H1 (cell line): Measurements from ENCODE around the gene GGT7. TPM values are rescaled to one million over a fixed set of nuclear protein-coding genes. Genes with fewer than 3 reads are reported as not detected.

Source experiments
- ASH2L ChIP-seq: fragments of 200-600, 300-600 bp; sonication (generic); IDR thresholded peaks from one replicate; pipeline ENCODE4 v1.7.1; 2017; ENCODE audit warnings: low read length
- ATF3 ChIP-seq: IDR thresholded peaks from 2 replicates; pipeline ENCODE4 v1.6.1; 2011; ENCODE audit warnings: low read depth, mild to moderate bottlenecking, low read length; ENCODE audit not compliant: insufficient read depth
- CHD2 ChIP-seq: IDR thresholded peaks from 2 replicates; pipeline ENCODE4 v1.6.1; 2012; ENCODE audit warnings: low read length, improper control_type of control experiment
- GABPA ChIP-seq: IDR thresholded peaks from 2 replicates; pipeline ENCODE4 v1.6.1; 2011; ENCODE audit warnings: mild to moderate bottlenecking, low read length, moderate library complexity, borderline replicate concordance; ENCODE audit not compliant: insufficient read depth
- HDAC2 ChIP-seq, 2 experiments: fragments of 300-600 bp in 1 of 2; sonication (generic) in 1 of 2; IDR thresholded peaks; 2 replicates each; pipeline ENCODE4 v1.6.1; 2011 to 2012; ENCODE audit warnings: low read depth in 2 of 2, low read length in 2 of 2, mild to moderate bottlenecking in 2 of 2, moderate library complexity in 2 of 2, borderline replicate concordance in 1 of 2, inconsistent platforms in 1 of 2
- HDAC6 ChIP-seq: IDR thresholded peaks from one replicate; pipeline ENCODE4 v1.7.1; 2012; ENCODE audit warnings: low read depth, mild to moderate bottlenecking, inconsistent platforms, low read length, moderate library complexity
- MAFK ChIP-seq: IDR thresholded peaks from 2 replicates; pipeline ENCODE4 v1.6.1; 2012; ENCODE audit warnings: low read depth, mild to moderate bottlenecking, improper control_type of control experiment, low read length
- NANOG ChIP-seq: IDR thresholded peaks from 2 replicates; pipeline ENCODE4 v1.6.1; 2011; ENCODE audit warnings: low read length, low read depth, mild to moderate bottlenecking, inconsistent platforms; ENCODE audit not compliant: insufficient read depth, poor library complexity, severe bottlenecking
- POLR2AphosphoS5 ChIP-seq: IDR thresholded peaks from 2 replicates; pipeline ENCODE4 v1.6.1; 2011; ENCODE audit warnings: low read depth, low read length
- RAD21 ChIP-seq, 2 experiments: IDR thresholded peaks in 1 of 2; conservative IDR thresholded peaks in 1 of 2; 2 replicates each; pipeline ENCODE4 v1.6.1; 2011; ENCODE audit warnings: low read depth in 2 of 2, low read length in 2 of 2, improper control_type of control experiment in 1 of 2, inconsistent platforms in 1 of 2, mild to moderate bottlenecking in 1 of 2, moderate library complexity in 1 of 2
- RBBP5 ChIP-seq: IDR thresholded peaks from 2 replicates; pipeline ENCODE4 v1.7.1; 2012; ENCODE audit warnings: low read depth, mild to moderate bottlenecking, inconsistent platforms, low read length, moderate library complexity, borderline replicate concordance
- RFX5 ChIP-seq: IDR thresholded peaks from 2 replicates; pipeline ENCODE4 v1.6.1; 2011; ENCODE audit warnings: low read depth, low read length, improper control_type of control experiment, borderline replicate concordance
- RXRA ChIP-seq: IDR thresholded peaks from 2 replicates; pipeline ENCODE4 v1.6.1; 2011; ENCODE audit warnings: low read depth, mild to moderate bottlenecking, low read length, moderate library complexity; ENCODE audit not compliant: insufficient read depth
- SIN3A ChIP-seq, 2 experiments: IDR thresholded peaks in 1 of 2; conservative IDR thresholded peaks in 1 of 2; 2 replicates each; pipeline ENCODE4 v1.6.1; 2011 to 2012; ENCODE audit warnings: low read length in 2 of 2, improper control_type of control experiment in 1 of 2, low read depth in 1 of 2, mild to moderate bottlenecking in 1 of 2
- SIX5 ChIP-seq: IDR thresholded peaks from 2 replicates; pipeline ENCODE4 v1.6.1; 2011; ENCODE audit warnings: mild to moderate bottlenecking, low read depth, low read length
- TBP ChIP-seq: IDR thresholded peaks from 2 replicates; pipeline ENCODE4 v1.6.1; 2011; ENCODE audit warnings: low read depth, low read length, improper control_type of control experiment
- polyA plus RNA-seq, 7 experiments: library from polyadenylated mRNA; depleted of rRNA in 3 of 7; stranded (reverse) in 5 of 7; unstranded in 2 of 7; fragments of >200 nt in 5 of 7; fragments of 200-250 nt in 2 of 7; gene quantifications; 1 replicate in 5 of 7; 2 replicates in 1 of 7; 4 replicates in 1 of 7; pipeline versions ENCODE4 v1.2.1 to v1.2.3, GENCODE V29; 2011 to 2013; ENCODE audit warnings: missing spikeins in 2 of 7, mixed read lengths in 2 of 7
- total RNA-seq: library from RNA; stranded (reverse); fragmentation: NEBNext Ultra II Directional; extraction: Animal tissue kit (Norgen Biotek cat#: 25700); gene quantifications from 2 replicates; pipeline ENCODE4 v1.2.1, GENCODE V29; 2021
- TF ChIP-seq, protein P1 (sequence below), 3 experiments: IDR thresholded peaks; 1 replicate in 2 of 3; 2 replicates in 1 of 3; pipeline versions ENCODE4 v1.5.1 to v1.6.1; 2011; ENCODE audit warnings: low read length in 3 of 3, mild to moderate bottlenecking in 3 of 3, inconsistent platforms in 2 of 3, low read depth in 1 of 3, moderate library complexity in 1 of 3; ENCODE audit not compliant: insufficient read depth in 1 of 3; ENCODE audit errors: control extremely low read depth in 1 of 3

GGT7 gene
- total and polyA plus RNA-seq, 2 of the 8 experiments (the other 6 are each of a cell fraction or from before 2014, with no cell fraction given) = 20.2 to 25.5 TPM

DNA sequence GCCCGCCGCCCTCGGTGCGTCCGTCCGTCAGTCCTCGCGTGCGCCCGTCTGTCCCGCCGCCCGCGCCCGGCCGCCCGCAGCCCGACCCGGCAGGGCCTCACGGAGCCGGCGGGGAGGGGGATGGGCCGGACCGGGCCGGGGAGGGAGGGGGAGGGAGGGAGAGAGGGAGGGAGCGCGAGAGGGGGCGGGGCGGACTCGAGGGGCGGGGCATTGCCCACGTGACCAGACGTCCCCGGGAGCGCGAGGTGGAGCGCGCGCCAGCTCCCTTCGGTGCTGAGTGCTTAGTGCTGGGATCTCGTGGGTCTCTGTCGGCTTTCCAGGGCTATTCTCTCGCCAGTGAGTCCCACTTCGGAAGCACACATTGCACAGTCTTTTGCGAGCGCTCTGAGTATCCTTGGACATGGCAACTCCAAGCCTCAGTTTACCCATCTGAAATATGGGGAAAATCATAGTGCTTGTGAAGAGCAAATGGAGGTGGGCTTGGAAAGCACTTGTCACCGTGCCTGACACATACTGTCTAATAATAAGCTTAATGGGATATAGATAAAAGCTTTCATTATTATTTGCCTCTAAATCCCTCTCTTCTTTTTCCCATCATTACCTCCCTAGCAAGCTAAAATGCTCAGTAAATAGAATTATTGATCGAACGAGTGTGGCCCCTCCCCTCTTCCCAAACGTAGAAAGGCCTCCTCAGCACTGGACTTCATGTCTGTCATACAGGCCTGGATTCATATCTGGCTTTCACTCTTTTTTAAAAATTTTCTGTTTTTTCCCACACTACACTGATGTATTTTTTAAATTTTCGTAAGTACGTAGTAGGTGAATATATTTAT lies 46.9 kb downstream of the GGT7 start, which contains the start of gene NCOA6 (continued):
- peak in 1 of 2 experiments; percentile 55; a peak in 1 of 4 replicates for TF ChIP-seq HDAC2 (IDR thresholded peaks at IDR 0.05; ENCODE audit: borderline replicate concordance in 1 of 2, low read depth in 2 of 2, low read length in 2 of 2)
- TF ChIP-seq HDAC6 = no peak
- TF ChIP-seq RXRA = no peak
- no peak for TF ChIP-seq POLR2AphosphoS5
- no peak for TF ChIP-seq SIX5
- TF ChIP-seq NANOG = no peak
- TF ChIP-seq TBP = no peak
- no peak for TF ChIP-seq RAD21 (IDR thresholded peaks at IDR 0.05 in 1 of 2, conservative IDR thresholded peaks at IDR 0.05 in 1 of 2; ENCODE audit: low read depth in 2 of 2, low read length in 2 of 2)
- 0 out of 4 replicates have a peak, but pooled peaks of 1 of the 2 experiments have one; percentile 24 for TF ChIP-seq SIN3A (conservative IDR thresholded peaks at IDR 0.05 in 1 of 2, IDR thresholded peaks at IDR 0.05 in 1 of 2; ENCODE audit: low read depth in 1 of 2, low read length in 2 of 2)
- TF ChIP-seq, protein P1, sequence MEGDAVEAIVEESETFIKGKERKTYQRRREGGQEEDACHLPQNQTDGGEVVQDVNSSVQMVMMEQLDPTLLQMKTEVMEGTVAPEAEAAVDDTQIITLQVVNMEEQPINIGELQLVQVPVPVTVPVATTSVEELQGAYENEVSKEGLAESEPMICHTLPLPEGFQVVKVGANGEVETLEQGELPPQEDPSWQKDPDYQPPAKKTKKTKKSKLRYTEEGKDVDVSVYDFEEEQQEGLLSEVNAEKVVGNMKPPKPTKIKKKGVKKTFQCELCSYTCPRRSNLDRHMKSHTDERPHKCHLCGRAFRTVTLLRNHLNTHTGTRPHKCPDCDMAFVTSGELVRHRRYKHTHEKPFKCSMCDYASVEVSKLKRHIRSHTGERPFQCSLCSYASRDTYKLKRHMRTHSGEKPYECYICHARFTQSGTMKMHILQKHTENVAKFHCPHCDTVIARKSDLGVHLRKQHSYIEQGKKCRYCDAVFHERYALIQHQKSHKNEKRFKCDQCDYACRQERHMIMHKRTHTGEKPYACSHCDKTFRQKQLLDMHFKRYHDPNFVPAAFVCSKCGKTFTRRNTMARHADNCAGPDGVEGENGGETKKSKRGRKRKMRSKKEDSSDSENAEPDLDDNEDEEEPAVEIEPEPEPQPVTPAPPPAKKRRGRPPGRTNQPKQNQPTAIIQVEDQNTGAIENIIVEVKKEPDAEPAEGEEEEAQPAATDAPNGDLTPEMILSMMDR (IDR thresholded peaks at IDR 0.05; ENCODE audit: control extremely low read depth in 1 of 3, insufficient read depth in 1 of 3, low read depth in 1 of 3, low read length in 3 of 3) = no peak
- TF ChIP-seq RFX5 = no peak
- TF ChIP-seq ASH2L = peak; percentile 19
- TF ChIP-seq GABPA = no peak
- TF ChIP-seq CHD2 = no peak
- no peak for TF ChIP-seq RBBP5
- peak; percentile 66 for TF ChIP-seq ATF3
- no peak for TF ChIP-seq MAFK
